ENCODE results near the gene LRRN4.

Gene LRRN4

GRCh38 chr20:6030453-6031080 lies 23.3 kb downstream of the LRRN4 start:
- no peak for DNase-seq (ENCODE audit: low spot score)

- DNase-seq (ENCODE audit: low spot score) = no peak
Measured at GRCh38 chr20:6029538-6029937, 24.3 kb downstream of the LRRN4 start.

GRCh38 chr20:6028818-6029217 lies 25.0 kb downstream of the LRRN4 start:
- DNase-seq (ENCODE audit: low spot score) = no peak

GRCh38 chr20:6026051-6026450 lies 27.8 kb downstream of the LRRN4 start:
- DNase-seq (ENCODE audit: low spot score) = peak; percentile 17

GRCh38 chr20:6024768-6025167 lies 29.1 kb downstream of the LRRN4 start:
- no peak for DNase-seq (ENCODE audit: low spot score)

GRCh38 chr20:6017880-6018279 lies 36.0 kb downstream of the LRRN4 start:
- DNase-seq (ENCODE audit: low spot score) = no peak

- no peak for DNase-seq (ENCODE audit: low spot score)
Measured at GRCh38 chr20:6017467-6017866, 36.4 kb downstream of the LRRN4 start.

GRCh38 chr20:6014957-6015356 lies 38.9 kb downstream of the LRRN4 start:
- DNase-seq (ENCODE audit: low spot score) = no peak

- DNase-seq (ENCODE audit: low spot score) = no peak
Measured at GRCh38 chr20:6014017-6014416, 39.8 kb downstream of the LRRN4 start.

GRCh38 chr20:6012179-6012578 lies 41.7 kb downstream of the LRRN4 start:
- no peak for DNase-seq (ENCODE audit: low spot score)

- no peak for DNase-seq (ENCODE audit: low spot score)
Measured at GRCh38 chr20:6008254-6008653, 45.6 kb downstream of the LRRN4 start.

- DNase-seq (ENCODE audit: low spot score) = no peak
Measured at GRCh38 chr20:6007529-6008103, 46.2 kb downstream of the LRRN4 start.

- DNase-seq (ENCODE audit: low spot score) = peak; percentile 23
Measured at GRCh38 chr20:6007094-6007528, 46.7 kb downstream of the LRRN4 start.

GRCh38 chr20:6006603-6006949 lies 47.3 kb downstream of the LRRN4 start:
- peak; percentile 15 for DNase-seq (ENCODE audit: low spot score)

GRCh38 chr20:6000871-6001270 lies 53.0 kb downstream of the LRRN4 start:
- no peak for DNase-seq (ENCODE audit: low spot score)

GRCh38 chr20:5999783-6000182 lies 54.1 kb downstream of the LRRN4 start:
- DNase-seq (ENCODE audit: low spot score) = no peak

- DNase-seq (ENCODE audit: low spot score) = peak; percentile 97
Measured at GRCh38 chr20:5996765-5997164, 57.1 kb downstream of the LRRN4 start.

- DNase-seq (ENCODE audit: low spot score) = no peak
Measured at GRCh38 chr20:5991623-5992441, 62.0 kb downstream of the LRRN4 start.

GRCh38 chr20:5990946-5991345 lies 62.9 kb downstream of the LRRN4 start:
- DNase-seq (ENCODE audit: low spot score) = no peak

All from SW480 (cell line).